GM23248 (cell line): ENCODE measurements around the gene GARNL3.

ENCODE experiments used
- EZH2 ChIP-seq: fragments of 200-600 bp; sonication (generic); IDR thresholded peaks from 2 replicates; pipeline ENCODE4 v1.6.1; 2018; ENCODE audit warnings: antibody characterized with exemption, mild to moderate bottlenecking; ENCODE audit not compliant: insufficient read depth, poor library complexity, severe bottlenecking
- EZH2phosphoT487 ChIP-seq: fragments of 200-600 bp; sonication (generic); IDR thresholded peaks from 2 replicates; pipeline ENCODE4 v1.6.1; 2018; ENCODE audit warnings: antibody characterized with exemption, moderate library complexity, mild to moderate bottlenecking, low read depth; ENCODE audit not compliant: insufficient read depth

- TF ChIP-seq EZH2 = no peak
- no peak for TF ChIP-seq EZH2phosphoT487
Observed at GRCh38 chr9:127218818-127219217, 45.8 kb upstream of the GARNL3 start.
